HCT116 (cell line): Measurements from ENCODE around the gene PTCD1.

ENCODE experiments used
- CEBPB ChIP-seq: IDR thresholded peaks from 2 replicates; pipeline ENCODE4 v1.6.1; 2012; ENCODE audit warnings: low read depth
- EGR1 ChIP-seq: IDR thresholded peaks from 2 replicates; pipeline ENCODE4 v1.6.1; 2012; ENCODE audit warnings: low read depth
- EZH2 ChIP-seq: fragments of 200-600 bp; sonication (generic); IDR thresholded peaks from 2 replicates; pipeline ENCODE4 v1.6.1; 2017; ENCODE audit warnings: antibody characterized with exemption, mixed run types
- EZH2phosphoT487 ChIP-seq: fragments of 200-600 bp; IDR thresholded peaks from 2 replicates; pipeline ENCODE4 v1.6.1; 2018; ENCODE audit warnings: antibody characterized with exemption, borderline replicate concordance
- FOSL1 ChIP-seq: IDR thresholded peaks from 2 replicates; pipeline ENCODE4 v1.6.1; 2012; ENCODE audit warnings: low read depth
- JUND ChIP-seq: IDR thresholded peaks from 2 replicates; pipeline ENCODE4 v1.6.1; 2012
- POLR2A ChIP-seq: IDR thresholded peaks from 2 replicates; pipeline ENCODE4 v1.7.0; 2011; ENCODE audit warnings: borderline replicate concordance; ENCODE audit not compliant: insufficient read depth, insufficient read length; ENCODE audit errors: extremely low read depth
- POLR2AphosphoS5 ChIP-seq: IDR thresholded peaks from 2 replicates; pipeline ENCODE4 v1.6.1; 2011; ENCODE audit warnings: mild to moderate bottlenecking, low read depth, low read length, moderate library complexity
- SP1 ChIP-seq: IDR thresholded peaks from 2 replicates; pipeline ENCODE4 v1.6.1; 2012; ENCODE audit warnings: low read depth
- ZNF274 ChIP-seq: fragments of 200-500 bp; sonication (Bioruptor generic); IDR thresholded peaks from 2 replicates; pipeline ENCODE4 v1.6.1; 2014; ENCODE audit warnings: mild to moderate bottlenecking, low read depth, low read length, inconsistent platforms
- TF ChIP-seq, protein P1 (sequence below), 3 experiments: fragments of 200-600 bp in 1 of 3; sonication (generic) in 1 of 3; IDR thresholded peaks in 2 of 3; conservative IDR thresholded peaks in 1 of 3; 2 replicates each; pipeline ENCODE4 v1.5.1; 2012 to 2017; ENCODE audit warnings: low read depth in 2 of 3, low read length in 2 of 3, antibody characterized with exemption in 1 of 3, borderline replicate concordance in 1 of 3, control low read depth in 1 of 3, mild to moderate bottlenecking in 1 of 3, mixed read lengths in 1 of 3, mixed run types in 1 of 3, moderate library complexity in 1 of 3; ENCODE audit not compliant: insufficient read depth in 1 of 3
- TF ChIP-seq, protein P2 (sequence below): IDR thresholded peaks from 2 replicates; pipeline ENCODE4 v1.6.1; 2012; ENCODE audit warnings: low read depth
- TF ChIP-seq, protein P3 (sequence below): IDR thresholded peaks from 2 replicates; pipeline ENCODE4 v1.6.1; 2012
- TF ChIP-seq, protein P4 (sequence below): IDR thresholded peaks from 2 replicates; pipeline ENCODE4 v1.6.1; 2012

DNA sequence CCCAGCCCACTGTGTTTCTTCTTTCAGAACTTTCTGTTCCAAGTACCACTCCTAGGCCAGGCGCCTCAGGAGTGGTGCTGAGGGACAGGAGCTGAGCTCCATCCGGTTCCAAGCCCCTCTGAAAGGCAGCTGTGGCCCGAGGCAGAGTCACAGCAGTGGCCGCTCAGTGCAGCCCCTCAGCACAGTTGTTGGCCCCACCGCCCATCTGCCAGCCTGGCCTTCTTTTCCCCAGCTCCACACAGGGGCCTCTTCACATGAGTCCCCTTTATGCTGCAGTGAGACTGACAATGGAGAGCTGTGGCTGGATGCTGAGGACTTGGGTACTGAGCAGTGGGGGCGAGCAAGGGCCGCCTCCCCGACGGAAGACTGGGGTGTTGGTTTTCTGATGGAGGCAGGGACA, 20.3 kb downstream of the PTCD1 start:
- TF ChIP-seq, protein P1, sequence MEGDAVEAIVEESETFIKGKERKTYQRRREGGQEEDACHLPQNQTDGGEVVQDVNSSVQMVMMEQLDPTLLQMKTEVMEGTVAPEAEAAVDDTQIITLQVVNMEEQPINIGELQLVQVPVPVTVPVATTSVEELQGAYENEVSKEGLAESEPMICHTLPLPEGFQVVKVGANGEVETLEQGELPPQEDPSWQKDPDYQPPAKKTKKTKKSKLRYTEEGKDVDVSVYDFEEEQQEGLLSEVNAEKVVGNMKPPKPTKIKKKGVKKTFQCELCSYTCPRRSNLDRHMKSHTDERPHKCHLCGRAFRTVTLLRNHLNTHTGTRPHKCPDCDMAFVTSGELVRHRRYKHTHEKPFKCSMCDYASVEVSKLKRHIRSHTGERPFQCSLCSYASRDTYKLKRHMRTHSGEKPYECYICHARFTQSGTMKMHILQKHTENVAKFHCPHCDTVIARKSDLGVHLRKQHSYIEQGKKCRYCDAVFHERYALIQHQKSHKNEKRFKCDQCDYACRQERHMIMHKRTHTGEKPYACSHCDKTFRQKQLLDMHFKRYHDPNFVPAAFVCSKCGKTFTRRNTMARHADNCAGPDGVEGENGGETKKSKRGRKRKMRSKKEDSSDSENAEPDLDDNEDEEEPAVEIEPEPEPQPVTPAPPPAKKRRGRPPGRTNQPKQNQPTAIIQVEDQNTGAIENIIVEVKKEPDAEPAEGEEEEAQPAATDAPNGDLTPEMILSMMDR (IDR thresholded peaks at IDR 0.05 in 2 of 3, conservative IDR thresholded peaks at IDR 0.05 in 1 of 3; ENCODE audit: borderline replicate concordance in 1 of 3, insufficient read depth in 1 of 3, low read depth in 2 of 3, low read length in 2 of 3), result no peak
- no peak for TF ChIP-seq POLR2AphosphoS5
- no peak for TF ChIP-seq POLR2A
- TF ChIP-seq ZNF274, result no peak
- TF ChIP-seq EZH2, result no peak
- TF ChIP-seq JUND, result no peak
- TF ChIP-seq, protein P2, sequence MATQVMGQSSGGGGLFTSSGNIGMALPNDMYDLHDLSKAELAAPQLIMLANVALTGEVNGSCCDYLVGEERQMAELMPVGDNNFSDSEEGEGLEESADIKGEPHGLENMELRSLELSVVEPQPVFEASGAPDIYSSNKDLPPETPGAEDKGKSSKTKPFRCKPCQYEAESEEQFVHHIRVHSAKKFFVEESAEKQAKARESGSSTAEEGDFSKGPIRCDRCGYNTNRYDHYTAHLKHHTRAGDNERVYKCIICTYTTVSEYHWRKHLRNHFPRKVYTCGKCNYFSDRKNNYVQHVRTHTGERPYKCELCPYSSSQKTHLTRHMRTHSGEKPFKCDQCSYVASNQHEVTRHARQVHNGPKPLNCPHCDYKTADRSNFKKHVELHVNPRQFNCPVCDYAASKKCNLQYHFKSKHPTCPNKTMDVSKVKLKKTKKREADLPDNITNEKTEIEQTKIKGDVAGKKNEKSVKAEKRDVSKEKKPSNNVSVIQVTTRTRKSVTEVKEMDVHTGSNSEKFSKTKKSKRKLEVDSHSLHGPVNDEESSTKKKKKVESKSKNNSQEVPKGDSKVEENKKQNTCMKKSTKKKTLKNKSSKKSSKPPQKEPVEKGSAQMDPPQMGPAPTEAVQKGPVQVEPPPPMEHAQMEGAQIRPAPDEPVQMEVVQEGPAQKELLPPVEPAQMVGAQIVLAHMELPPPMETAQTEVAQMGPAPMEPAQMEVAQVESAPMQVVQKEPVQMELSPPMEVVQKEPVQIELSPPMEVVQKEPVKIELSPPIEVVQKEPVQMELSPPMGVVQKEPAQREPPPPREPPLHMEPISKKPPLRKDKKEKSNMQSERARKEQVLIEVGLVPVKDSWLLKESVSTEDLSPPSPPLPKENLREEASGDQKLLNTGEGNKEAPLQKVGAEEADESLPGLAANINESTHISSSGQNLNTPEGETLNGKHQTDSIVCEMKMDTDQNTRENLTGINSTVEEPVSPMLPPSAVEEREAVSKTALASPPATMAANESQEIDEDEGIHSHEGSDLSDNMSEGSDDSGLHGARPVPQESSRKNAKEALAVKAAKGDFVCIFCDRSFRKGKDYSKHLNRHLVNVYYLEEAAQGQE, result no peak
- TF ChIP-seq, protein P3, sequence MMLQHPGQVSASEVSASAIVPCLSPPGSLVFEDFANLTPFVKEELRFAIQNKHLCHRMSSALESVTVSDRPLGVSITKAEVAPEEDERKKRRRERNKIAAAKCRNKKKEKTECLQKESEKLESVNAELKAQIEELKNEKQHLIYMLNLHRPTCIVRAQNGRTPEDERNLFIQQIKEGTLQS, result no peak
- no peak for TF ChIP-seq EGR1
- no peak for TF ChIP-seq FOSL1
- no peak for TF ChIP-seq CEBPB
- TF ChIP-seq EZH2phosphoT487, result no peak
- TF ChIP-seq SP1, result no peak
- TF ChIP-seq, protein P4, sequence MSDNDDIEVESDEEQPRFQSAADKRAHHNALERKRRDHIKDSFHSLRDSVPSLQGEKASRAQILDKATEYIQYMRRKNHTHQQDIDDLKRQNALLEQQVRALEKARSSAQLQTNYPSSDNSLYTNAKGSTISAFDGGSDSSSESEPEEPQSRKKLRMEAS, result no peak
